Activated CD4-positive, alpha-beta T cell treated with anti-CD3 and anti-CD28 coated beads, Interleukin-2, amount 50 U/mL, for 24 hours (primary cell): ENCODE results near the gene FAM241B.

Source experiments
- DNase-seq, 2 donors: peaks; one replicate each; pipeline ENCODE4 v3.0.0-alpha.2; 2020; ENCODE audit warnings: low read depth in 1 of 2, low spot score in 1 of 2

FAM241B gene

GRCh38 chr10:69663369-69663947 is 33.4 kb downstream of the FAM241B start:
- DNase-seq, result no peak

- DNase-seq, result no peak
Observed at GRCh38 chr10:69665474-69666320, 35.6 kb downstream of the FAM241B start.

- no peak for DNase-seq
Observed at GRCh38 chr10:69666756-69667155, 36.7 kb downstream of the FAM241B start.

- no peak for DNase-seq
Observed at GRCh38 chr10:69668721-69669120, 38.7 kb downstream of the FAM241B start.

GRCh38 chr10:69669409-69669808 is 39.4 kb downstream of the FAM241B start:
- DNase-seq, result no peak

- no peak for DNase-seq
Observed at GRCh38 chr10:69673521-69673920, 43.5 kb downstream of the FAM241B start.

- DNase-seq, result no peak
Observed at GRCh38 chr10:69674786-69675185, 44.7 kb downstream of the FAM241B start.

GRCh38 chr10:69676301-69676700 is 46.3 kb downstream of the FAM241B start:
- no peak for DNase-seq

- no peak for DNase-seq
Observed at GRCh38 chr10:69677985-69678654, 48.1 kb downstream of the FAM241B start.

GRCh38 chr10:69679736-69680135 is 49.7 kb downstream of the FAM241B start:
- DNase-seq, result no peak

- no peak for DNase-seq
Observed at GRCh38 chr10:69680610-69681009, 50.6 kb downstream of the FAM241B start.

- no peak for DNase-seq
Observed at GRCh38 chr10:69681436-69681835, 51.4 kb downstream of the FAM241B start.

GRCh38 chr10:69682955-69683474 is 53.0 kb downstream of the FAM241B start:
- no peak for DNase-seq
